HEK293T (cell line): Measurements from ENCODE around the gene TFEB.

ENCODE experiments used
- CTCF ChIA-PET: fragments of 350-600 bp; formaldehyde crosslinking; extraction: SDS; loops from one replicate; lab custom pipeline; 2021; ENCODE audit warnings: antibody characterized with exemption, inconsistent platforms; lab: Yijun Ruan, JAX
- POLR2A ChIA-PET: fragments of 350-600 bp; formaldehyde crosslinking; extraction: SDS; loops from one replicate; lab custom pipeline; 2020; ENCODE audit warnings: antibody characterized with exemption, inconsistent platforms; lab: Yijun Ruan, JAX
- DNase-seq: peaks from one replicate; pipeline ENCODE4 v3.0.0; 2012; ENCODE audit warnings: mixed read lengths; ENCODE audit errors: extremely low spot score
- ARNT ChIP-seq: fragments of 450-650 bp; IDR thresholded peaks from 2 replicates; pipeline ENCODE4 v1.6.1; 2017; ENCODE audit warnings: mild to moderate bottlenecking
- BHLHE40 ChIP-seq: fragments of 450-650 bp; IDR thresholded peaks from 2 replicates; pipeline ENCODE4 v1.6.1; 2016; ENCODE audit warnings: mild to moderate bottlenecking, moderate library complexity, borderline replicate concordance
- CTBP1 ChIP-seq: fragments of 450-650 bp; IDR thresholded peaks from 2 replicates; pipeline ENCODE4 v1.6.1; 2016; ENCODE audit warnings: borderline replicate concordance
- ELF4 ChIP-seq: fragments of 450-650 bp; IDR thresholded peaks from 2 replicates; pipeline ENCODE4 v1.6.1; 2017; ENCODE audit warnings: antibody characterized with exemption
- FOXA1 ChIP-seq: fragments of 450-650 bp; IDR thresholded peaks from 2 replicates; pipeline ENCODE4 v1.6.1; 2016; ENCODE audit warnings: mild to moderate bottlenecking
- FOXK2 ChIP-seq: fragments of 450-650 bp; IDR thresholded peaks from 2 replicates; pipeline ENCODE4 v1.6.1; 2016; ENCODE audit warnings: mild to moderate bottlenecking
- HDGF ChIP-seq: fragments of 450-650 bp; IDR thresholded peaks from 2 replicates; pipeline ENCODE4 v1.6.1; 2017; ENCODE audit warnings: antibody characterized with exemption, borderline replicate concordance
- L3MBTL2 ChIP-seq: fragments of 450-650 bp; conservative IDR thresholded peaks from 2 replicates; pipeline ENCODE4 v1.6.1; 2016; ENCODE audit warnings: mild to moderate bottlenecking
- LEF1 ChIP-seq: fragments of 450-650 bp; IDR thresholded peaks from 2 replicates; pipeline ENCODE4 v1.6.1; 2017; ENCODE audit warnings: mild to moderate bottlenecking, borderline replicate concordance
- NFRKB ChIP-seq: fragments of 450-650 bp; IDR thresholded peaks from 2 replicates; pipeline ENCODE4 v1.6.1; 2016; ENCODE audit warnings: mild to moderate bottlenecking, moderate library complexity
- SP1 ChIP-seq: fragments of 450-650 bp; IDR thresholded peaks from 2 replicates; pipeline ENCODE4 v1.6.1; 2017
- SUZ12 ChIP-seq: fragments of 450-650 bp; IDR thresholded peaks from 2 replicates; pipeline ENCODE4 v1.6.1; 2016; ENCODE audit warnings: mild to moderate bottlenecking
- TARDBP ChIP-seq: fragments of 450-650 bp; IDR thresholded peaks from 2 replicates; pipeline ENCODE4 v1.6.1; 2016
- ZNF384 ChIP-seq: fragments of 450-650 bp; IDR thresholded peaks from 2 replicates; pipeline ENCODE4 v1.6.1; 2016
- TF ChIP-seq, protein P1 (sequence below): fragments of 450-650 bp; IDR thresholded peaks from 2 replicates; pipeline ENCODE4 v1.6.1; 2016

TFEB gene

DNA sequence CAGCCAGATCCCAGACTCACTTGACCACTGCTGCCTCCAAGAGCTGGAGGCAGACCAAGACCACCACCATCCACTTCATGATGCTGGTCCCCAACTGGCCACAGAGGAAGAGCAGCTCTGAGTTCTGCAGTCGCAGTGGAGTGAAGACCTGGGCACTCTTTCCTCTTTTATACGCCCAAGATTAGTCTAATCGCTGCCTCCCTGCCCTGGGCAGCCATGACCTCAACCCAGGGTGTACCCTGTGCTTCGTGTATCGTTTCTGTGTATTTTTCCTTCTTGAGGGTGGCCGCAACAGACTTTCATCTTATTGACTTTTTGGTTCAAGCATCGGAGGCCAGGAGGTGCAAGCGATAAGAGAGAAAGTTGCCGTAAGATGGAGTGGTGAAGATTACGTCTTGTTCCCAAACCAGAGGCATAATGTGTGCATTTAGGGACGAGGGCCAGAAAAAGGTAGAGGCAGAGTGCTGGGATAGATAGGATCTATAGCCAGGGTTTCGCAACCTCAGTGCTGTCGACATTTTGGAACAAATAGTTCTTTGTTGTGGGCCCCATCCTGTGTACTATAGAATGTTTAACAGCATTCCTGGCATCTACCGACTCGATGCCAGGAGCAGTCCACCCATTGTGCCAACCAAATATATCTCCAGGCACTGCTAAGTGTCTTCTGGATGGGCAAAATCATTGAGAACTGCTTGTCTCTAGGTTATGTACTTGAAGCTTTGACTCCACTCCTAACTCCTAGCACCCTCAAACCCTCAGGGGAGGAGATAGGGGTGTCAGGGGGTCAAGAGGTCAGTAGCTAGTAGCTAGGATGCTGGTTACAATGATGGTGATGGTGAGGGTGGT, 12.1 kb upstream of the TFEB start, which contains the start of gene PGC:
PGC (minus strand) TSS at position 142 of the 846 bp plus-strand sequence; CDS start at position 79, 63 bp downstream.
- ChIA-PET CTCF (no interaction called here), POLR2A (no interaction called here)
- TF ChIP-seq SUZ12 = no peak
- TF ChIP-seq SP1 = no peak
- no peak for TF ChIP-seq CTBP1
- TF ChIP-seq BHLHE40 = no peak
- TF ChIP-seq ELF4 = no peak
- TF ChIP-seq ARNT = no peak
- no peak for TF ChIP-seq NFRKB
- TF ChIP-seq FOXA1 = no peak
- no peak for DNase-seq

DNA sequence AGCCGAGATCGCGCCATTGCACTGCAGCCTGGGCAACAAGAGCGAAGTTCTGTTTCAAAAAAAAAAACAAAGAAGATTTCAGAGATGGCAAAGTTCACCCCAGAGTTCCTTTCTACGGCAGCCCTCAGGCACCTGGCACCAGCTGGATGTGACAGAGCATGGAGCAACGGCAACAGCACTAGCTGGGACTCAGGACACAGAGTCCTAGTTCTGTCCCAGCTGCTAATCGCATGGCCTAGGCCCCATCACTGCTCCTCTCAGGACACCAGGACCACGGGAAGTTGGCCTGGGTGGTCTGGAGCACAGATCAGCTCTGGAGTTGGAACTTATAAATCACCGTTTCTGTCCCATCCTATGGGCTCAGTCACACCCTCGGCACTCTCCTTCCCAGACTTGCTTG, 10.7 kb upstream of the TFEB start:
- POLR2A ChIA-PET = no interaction called here

DNA sequence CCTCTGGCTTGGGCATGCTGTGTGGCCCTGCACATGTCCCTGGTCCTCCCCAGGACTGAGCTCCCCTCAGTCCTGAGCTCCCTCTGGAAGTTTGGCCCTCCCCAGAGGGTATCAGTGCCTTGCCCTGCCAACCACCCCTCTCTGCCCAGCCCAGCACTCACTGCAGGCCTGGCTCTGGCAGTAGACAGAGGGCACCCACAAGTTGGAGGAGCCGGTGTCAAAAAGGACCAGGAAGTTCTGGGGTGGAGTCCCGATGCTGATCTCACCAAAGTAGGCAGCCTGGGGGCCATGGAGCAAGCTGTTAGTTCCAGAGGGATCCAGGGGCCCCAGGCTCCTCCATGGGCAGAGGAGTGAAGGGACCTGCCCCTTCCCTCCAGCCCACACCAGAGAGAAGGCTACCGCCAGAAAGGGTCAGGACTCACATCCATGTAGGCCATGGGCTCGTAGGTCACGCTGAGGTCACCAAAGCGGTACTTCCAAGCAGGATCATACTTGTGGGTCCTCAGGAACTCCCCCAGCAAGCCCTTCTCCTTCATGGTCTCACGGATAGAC, 8.9 kb upstream of the TFEB start:
- no peak for DNase-seq
- POLR2A ChIA-PET = no interaction called here
- TF ChIP-seq ZNF384 = no peak
- no peak for TF ChIP-seq ELF4
- no peak for TF ChIP-seq ARNT
- TF ChIP-seq SP1 = no peak
- TF ChIP-seq TARDBP = no peak
- no peak for TF ChIP-seq SUZ12
- no peak for TF ChIP-seq FOXK2
- no peak for TF ChIP-seq CTBP1
- no peak for TF ChIP-seq LEF1
- CTCF ChIA-PET = no interaction called here

More for the DNA sequence above, 10.7 kb upstream of the TFEB start:
- no peak for TF ChIP-seq ZNF384
- TF ChIP-seq BHLHE40 = no peak
- TF ChIP-seq ELF4 = no peak
- TF ChIP-seq SUZ12 = no peak
- TF ChIP-seq HDGF = no peak
- TF ChIP-seq LEF1 = no peak
- no peak for TF ChIP-seq FOXA1
- TF ChIP-seq TARDBP = no peak
- TF ChIP-seq FOXK2 = no peak
- no peak for TF ChIP-seq SP1
- no peak for TF ChIP-seq CTBP1
- CTCF ChIA-PET = no interaction called here
- no peak for DNase-seq

DNA sequence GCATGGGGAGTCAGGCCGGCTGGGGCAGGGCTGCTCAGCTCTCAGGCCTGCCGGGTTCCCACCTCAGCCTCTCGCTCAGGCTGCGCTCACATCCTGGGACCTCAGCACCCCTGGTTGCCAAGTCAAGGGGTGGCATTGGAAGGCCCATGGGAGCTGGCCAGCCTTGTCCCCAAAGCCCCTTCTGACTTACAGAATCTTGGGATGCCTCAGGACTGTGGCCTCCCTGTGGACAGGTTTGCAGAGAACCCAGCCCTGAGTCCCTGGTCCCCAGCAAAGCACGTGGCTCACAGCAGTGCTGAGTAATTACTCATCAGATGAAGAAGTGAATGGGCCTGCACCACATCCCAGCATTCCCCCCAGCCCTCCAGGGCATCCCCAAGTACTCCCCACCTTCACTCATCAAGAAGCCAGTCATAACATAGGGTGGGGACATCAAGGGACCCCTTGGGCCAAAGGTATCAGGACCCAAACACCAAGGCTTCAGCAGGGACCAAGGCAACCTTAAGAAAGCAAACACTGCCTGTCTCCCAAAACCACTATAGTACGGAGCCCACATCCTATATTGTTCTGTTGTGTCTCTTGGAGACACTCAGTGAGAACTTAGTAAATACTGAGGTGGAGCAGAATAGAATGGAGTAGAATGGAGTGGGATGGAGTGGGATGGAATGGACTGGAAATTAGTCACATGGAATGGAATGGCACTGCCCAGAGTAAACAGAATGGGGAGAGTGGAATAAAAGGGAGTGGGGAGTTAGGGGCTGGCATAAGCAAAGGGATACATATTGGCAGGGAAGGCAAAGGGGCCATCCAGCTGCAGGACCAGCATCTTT, 8.2 kb upstream of the TFEB start:
- DNase-seq = no peak
- CTCF ChIA-PET = no interaction called here
- TF ChIP-seq FOXA1 (no peak), L3MBTL2 (no peak), TARDBP (no peak), LEF1 (no peak), CTBP1 (no peak), NFRKB (no peak), HDGF (no peak), SUZ12 (no peak), ARNT (no peak), BHLHE40 (no peak), SP1 (no peak)
- TF ChIP-seq, protein P1, sequence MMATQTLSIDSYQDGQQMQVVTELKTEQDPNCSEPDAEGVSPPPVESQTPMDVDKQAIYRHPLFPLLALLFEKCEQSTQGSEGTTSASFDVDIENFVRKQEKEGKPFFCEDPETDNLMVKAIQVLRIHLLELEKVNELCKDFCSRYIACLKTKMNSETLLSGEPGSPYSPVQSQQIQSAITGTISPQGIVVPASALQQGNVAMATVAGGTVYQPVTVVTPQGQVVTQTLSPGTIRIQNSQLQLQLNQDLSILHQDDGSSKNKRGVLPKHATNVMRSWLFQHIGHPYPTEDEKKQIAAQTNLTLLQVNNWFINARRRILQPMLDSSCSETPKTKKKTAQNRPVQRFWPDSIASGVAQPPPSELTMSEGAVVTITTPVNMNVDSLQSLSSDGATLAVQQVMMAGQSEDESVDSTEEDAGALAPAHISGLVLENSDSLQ = no peak
- POLR2A ChIA-PET = no interaction called here

DNA sequence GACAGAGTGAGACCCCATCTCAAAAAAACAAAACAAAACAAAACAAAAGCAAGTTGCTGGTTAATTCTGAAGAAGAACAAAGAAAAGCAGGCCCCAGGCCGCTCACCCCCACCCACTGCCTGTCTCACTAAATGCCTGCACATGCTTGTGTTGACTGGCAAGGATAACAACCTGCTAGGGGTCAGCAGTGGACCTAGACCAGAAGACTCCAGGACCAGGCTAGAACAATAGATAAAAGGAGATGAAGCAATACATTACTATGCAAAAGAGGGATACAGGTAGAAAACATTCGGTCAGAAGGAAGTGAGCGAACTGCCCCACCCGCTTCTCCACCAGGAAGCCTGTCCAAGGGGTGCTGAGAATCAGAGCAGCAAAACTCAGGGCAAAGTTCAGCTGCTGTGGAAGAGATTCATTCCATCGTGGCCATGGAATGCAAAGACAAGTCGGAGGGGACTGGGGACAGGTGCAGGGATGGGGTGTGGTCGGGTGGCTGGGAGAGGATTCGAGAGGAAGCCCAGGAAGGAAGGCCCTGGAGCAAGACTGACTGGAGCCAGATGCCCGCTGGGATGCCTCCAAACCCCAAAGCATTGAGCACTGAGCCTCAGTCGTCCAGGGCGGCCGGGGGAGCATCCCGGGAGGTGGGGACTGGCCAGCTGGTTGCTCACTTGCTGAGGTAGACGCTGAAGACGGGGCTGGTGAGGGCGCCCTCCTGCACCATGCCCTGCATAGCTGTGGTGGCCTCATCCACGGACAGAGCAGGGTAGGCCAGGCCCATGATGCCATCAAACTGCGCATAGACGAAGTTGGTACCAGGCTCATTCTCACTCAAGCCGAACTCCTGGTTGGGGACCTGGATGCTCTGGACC, 6.5 kb upstream of the TFEB start:
- TF ChIP-seq FOXA1 = no peak
- no peak for TF ChIP-seq L3MBTL2
- TF ChIP-seq, protein P1 = no peak
- no peak for TF ChIP-seq LEF1
- no peak for TF ChIP-seq FOXK2
- ChIA-PET POLR2A (no interaction called here), CTCF (no interaction called here)
- no peak for DNase-seq
